Sigmoid colon (tissue), 7 donors: ENCODE measurements around the gene PDE4D. TPM values are rescaled to one million over a fixed set of nuclear protein-coding genes. Genes with fewer than 3 reads are reported as not detected.
A peak's percentile ranks its signal among the peaks of the same experiment; 100 is the strongest.

Experiments used
- DNase-seq: peaks from one replicate; pipeline ENCODE4 v3.0.0-alpha.2; 2019
- H3K27ac ChIP-seq, 4 donors: fragments of 200-600 bp; sonication (generic); one replicate each; pipeline ENCODE4 v1.5.1; 2016 to 2019; ENCODE audit warnings: mild to moderate bottlenecking in 1 of 4
- H3K27me3 ChIP-seq, 3 donors: fragments of 200-600 bp; sonication (generic); one replicate each; pipeline ENCODE4 v1.5.1; 2019; ENCODE audit warnings: mild to moderate bottlenecking in 1 of 3
- H3K36me3 ChIP-seq, 4 donors: fragments of 200-600 bp; sonication (generic); one replicate each; pipeline ENCODE4 v1.5.1; 2016 to 2019
- H3K4me1 ChIP-seq, 4 donors: fragments of 200-600 bp; sonication (generic); one replicate each; pipeline ENCODE4 v1.5.1; 2017 to 2019
- H3K4me3 ChIP-seq, 4 donors: fragments of 200-600 bp; sonication (generic); one replicate each; pipeline ENCODE4 v1.5.1; 2017 to 2019; ENCODE audit warnings: mild to moderate bottlenecking in 2 of 4, moderate library complexity in 1 of 4
- H3K9me3 ChIP-seq, 4 donors: fragments of 200-600 bp in 3 of 4; sonication (generic) in 3 of 4; one replicate each; pipeline versions ENCODE4 v1.5.1 to v1.6.1; 2013 to 2019
- CTCF ChIP-seq, 4 experiments: fragments of 450-650 bp in 3 of 4; fragments of 200-600 bp in 1 of 4; IDR thresholded peaks; one replicate each; pipeline ENCODE4 v1.5.1; 2016 to 2019; ENCODE audit warnings: antibody characterized with exemption in 4 of 4, mild to moderate bottlenecking in 3 of 4, moderate library complexity in 2 of 4
- EP300 ChIP-seq, 4 donors: sonication (generic); formaldehyde crosslinking; IDR thresholded peaks; one replicate each; pipeline ENCODE4 v1.6.1; 2017; ENCODE audit warnings: antibody characterized with exemption in 4 of 4
- POLR2A ChIP-seq, 2 donors: fragments of 450-650 bp; IDR thresholded peaks; one replicate each; pipeline ENCODE4 v1.6.1; 2016; ENCODE audit warnings: antibody characterized with exemption in 2 of 2, mild to moderate bottlenecking in 2 of 2, moderate library complexity in 2 of 2
- POLR2AphosphoS5 ChIP-seq, 4 donors: sonication (generic); formaldehyde crosslinking; IDR thresholded peaks; one replicate each; pipeline ENCODE4 v1.6.1; 2017; ENCODE audit warnings: antibody characterized with exemption in 4 of 4
- WGBS, 2 donors: extraction: QIAGEN DNeasy Blood & Tissue Kit; methylation state at CpG; one replicate each; pipeline ENCODE4 v1.1.7; 2013; 5-methylcytosine and 5-hydroxymethylcytosine counted together
- intact Hi-C: fragments of 100-400 bp; cut with DNase I; formaldehyde crosslinking; loops from one replicate; pipeline ENCODE4 v1.15.1; 2023
- polyA plus RNA-seq, 3 donors: library from polyadenylated mRNA; stranded (reverse); fragments of 200-250 nt; gene quantifications; one replicate each; pipeline ENCODE4 v1.2.3, GENCODE V29; 2013
- total RNA-seq, 4 donors: library from RNA; depleted of rRNA; stranded (reverse); fragments of >200 nt; gene quantifications; one replicate each; pipeline ENCODE4 v1.1.0, GENCODE V29; 2016
- donor health status: healthy with polysubstance abuse.
- donor health status: Bipolar disorder and iron deficiency.
- donor health status: healthy.

The PDE4D gene
- total and polyA plus RNA-seq, 7 donors, result 6.0 to 289 (median 169) TPM

GRCh38 chr5:59357381-59357977, 536.0 kb downstream of the PDE4D start:
- Histone ChIP-seq H3K4me3 (peak overlapping the region in 1 of 4 donors; percentile 10), H3K27me3 (no peaks in the 10 kb centered on the region), H3K36me3 (no peaks in the 10 kb centered on the region), H3K9me3 (no peaks in the 10 kb centered on the region), H3K4me1 (peaks cover 0 to 86% (median 54%) of the 10 kb centered on the region in 4 donors), H3K27ac (peak overlapping the region; percentile 63 to 82 (median 72))
- no peak for DNase-seq
- WGBS, 2 donors, result 66 to 71% methylated on average over 8 of the region's 8 CpGs
- intact Hi-C loops, result loop anchor here (2.0 kb wide), 1 partner anchor 83 kb away; no protein-coding TSS in a partner anchor
- TF ChIP-seq CTCF (IDR thresholded peaks at IDR 0.05) (no peak), EP300 (IDR thresholded peaks at IDR 0.05) (no peak), POLR2A (IDR thresholded peaks at IDR 0.05) (no peak), POLR2AphosphoS5 (IDR thresholded peaks at IDR 0.05) (no peak)

- Histone ChIP-seq H3K27me3 (no peaks in the 10 kb centered on the region), H3K27ac (peak overlapping the region; percentile 63 to 82 (median 72)), H3K4me3 (no peak overlapping the region), H3K4me1 (peaks cover 0 to 86% (median 58%) of the 10 kb centered on the region in 4 donors), H3K36me3 (no peaks in the 10 kb centered on the region), H3K9me3 (no peaks in the 10 kb centered on the region)
- TF ChIP-seq POLR2A (IDR thresholded peaks at IDR 0.05) (no peak), EP300 (IDR thresholded peaks at IDR 0.05) (no peak), CTCF (IDR thresholded peaks at IDR 0.05) (no peak), POLR2AphosphoS5 (IDR thresholded peaks at IDR 0.05) (no peak)
- WGBS, 2 donors, result 71 to 82% methylated on average over 12 of the region's 12 CpGs
- peak; percentile 67 for DNase-seq
- intact Hi-C loops, result loop anchor here (2.0 kb wide), 1 partner anchor 82 kb away; no protein-coding TSS in a partner anchor
Measured at GRCh38 chr5:59356813-59357380, 536.6 kb downstream of the PDE4D start.

- WGBS, 2 donors, result 76 to 84% methylated on average over 1 of the region's 1 CpG
- Histone ChIP-seq H3K36me3 (no peaks in the 10 kb centered on the region), H3K27ac (peak overlapping the region in 2 of 4 donors; percentile 79 to 86), H3K4me1 (peaks cover 0 to 98% (median 71%) of the 10 kb centered on the region in 4 donors), H3K27me3 (no peaks in the 10 kb centered on the region), H3K4me3 (no peak overlapping the region), H3K9me3 (no peaks in the 10 kb centered on the region)
- intact Hi-C loops, result no loop called here
- no peak for TF ChIP-seq POLR2A (IDR thresholded peaks at IDR 0.05)
- TF ChIP-seq EP300 (IDR thresholded peaks at IDR 0.05), result no peak
- no peak for TF ChIP-seq CTCF (IDR thresholded peaks at IDR 0.05)
- TF ChIP-seq POLR2AphosphoS5 (IDR thresholded peaks at IDR 0.05), result no peak
- no peak for DNase-seq
Measured at GRCh38 chr5:59354811-59355210, 538.7 kb downstream of the PDE4D start.

- Histone ChIP-seq H3K36me3 (no peaks in the 10 kb centered on the region), H3K9me3 (no peaks in the 10 kb centered on the region), H3K4me1 (peaks cover 0 to 98% (median 70%) of the 10 kb centered on the region in 4 donors), H3K27ac (peak overlapping the region in 3 of 4 donors; percentile 71 to 86 (median 79)), H3K27me3 (no peaks in the 10 kb centered on the region), H3K4me3 (no peak overlapping the region)
- WGBS, 2 donors, result 75 to 84% methylated on average over 5 of the region's 5 CpGs
- no peak for TF ChIP-seq POLR2A (IDR thresholded peaks at IDR 0.05)
- no peak for TF ChIP-seq CTCF (IDR thresholded peaks at IDR 0.05)
- no peak for TF ChIP-seq POLR2AphosphoS5 (IDR thresholded peaks at IDR 0.05)
- TF ChIP-seq EP300 (IDR thresholded peaks at IDR 0.05), result no peak
- intact Hi-C loops, result no loop called here
- DNase-seq, result no peak
Measured at GRCh38 chr5:59354274-59354673, 539.3 kb downstream of the PDE4D start.
